Muscle layer of duodenum (tissue), 2 donors: ENCODE measurements around the gene FMNL2.

ENCODE experiments used
- H3K27ac ChIP-seq: one replicate; pipeline ENCODE4 v1.7.0; 2013; ENCODE audit warnings: mild to moderate bottlenecking, low read length
- H3K27me3 ChIP-seq: one replicate; pipeline ENCODE4 v1.7.0; 2013; ENCODE audit warnings: low read depth, mild to moderate bottlenecking, control low read depth, low read length
- H3K36me3 ChIP-seq, 2 donors: one replicate each; pipeline ENCODE4 v1.7.0; 2013; ENCODE audit warnings: low read length in 2 of 2, control low read depth in 1 of 2, mild to moderate bottlenecking in 1 of 2; ENCODE audit not compliant: insufficient read depth in 2 of 2, control insufficient read depth in 1 of 2
- H3K4me1 ChIP-seq, 2 donors: one replicate each; pipeline ENCODE4 v1.7.0; 2013; ENCODE audit warnings: low read length in 2 of 2, mild to moderate bottlenecking in 2 of 2, control low read depth in 1 of 2, moderate library complexity in 1 of 2; ENCODE audit not compliant: insufficient read depth in 2 of 2, control insufficient read depth in 1 of 2
- H3K4me3 ChIP-seq, 2 donors: one replicate each; pipeline ENCODE4 v1.7.0; 2013; ENCODE audit warnings: low read length in 2 of 2, low read depth in 1 of 2, mild to moderate bottlenecking in 1 of 2
- H3K9me3 ChIP-seq, 2 donors: one replicate each; pipeline ENCODE4 v1.7.0; 2013; ENCODE audit warnings: low read length in 2 of 2, control low read depth in 1 of 2, mild to moderate bottlenecking in 1 of 2; ENCODE audit not compliant: control insufficient read depth in 1 of 2
- donor health status: healthy.

Gene FMNL2

GRCh38 chr2:152335016-152335725 lies at the start of gene FMNL2:
FMNL2 (plus strand) TSS chr2:152335174.
- Histone ChIP-seq H3K4me3 (peak within 1 kb of the TSS; percentile 68 to 97), H3K4me1 (peaks cover 0 to 16% of the 10 kb centered on the region in 2 donors), H3K27me3 (no peaks in the 10 kb centered on the region)

GRCh38 chr2:152292991-152293390 lies 42.0 kb upstream of the FMNL2 start:
- H3K9me3 ChIP-seq, result no peaks in the 10 kb centered on the region
- H3K4me3 ChIP-seq, result no peak overlapping the region
- H3K27ac ChIP-seq, result no peak overlapping the region
- H3K27me3 ChIP-seq, result no peaks in the 10 kb centered on the region
- no peaks in the 10 kb centered on the region for H3K4me1 ChIP-seq
- H3K36me3 ChIP-seq, result no peaks in the 10 kb centered on the region

More at GRCh38 chr2:152335016-152335725, at the start of gene FMNL2:
- Histone ChIP-seq H3K9me3 (no peaks in the 10 kb centered on the region), H3K27ac (peak within 1 kb of the TSS; percentile 65), H3K36me3 (no peaks in the 10 kb centered on the region)

- H3K27me3 ChIP-seq, result no peaks in the 10 kb centered on the region
- no peak overlapping the region for H3K4me3 ChIP-seq
- no peaks in the 10 kb centered on the region for H3K36me3 ChIP-seq
- H3K27ac ChIP-seq, result no peak overlapping the region
- H3K4me1 ChIP-seq, result no peaks in the 10 kb centered on the region
- no peaks in the 10 kb centered on the region for H3K9me3 ChIP-seq
Observed at GRCh38 chr2:152297715-152298114, 37.3 kb upstream of the FMNL2 start.

GRCh38 chr2:152298754-152299153 lies 36.2 kb upstream of the FMNL2 start:
- Histone ChIP-seq H3K9me3 (no peaks in the 10 kb centered on the region), H3K27me3 (no peaks in the 10 kb centered on the region), H3K36me3 (no peaks in the 10 kb centered on the region), H3K4me1 (no peaks in the 10 kb centered on the region), H3K27ac (no peak overlapping the region), H3K4me3 (no peak overlapping the region)

GRCh38 chr2:152301131-152301530 lies 33.8 kb upstream of the FMNL2 start:
- no peaks in the 10 kb centered on the region for H3K4me1 ChIP-seq
- no peak overlapping the region for H3K27ac ChIP-seq
- no peaks in the 10 kb centered on the region for H3K9me3 ChIP-seq
- H3K36me3 ChIP-seq, result no peaks in the 10 kb centered on the region
- H3K27me3 ChIP-seq, result no peaks in the 10 kb centered on the region
- no peak overlapping the region for H3K4me3 ChIP-seq

GRCh38 chr2:152303951-152304350 lies 31.0 kb upstream of the FMNL2 start:
- no peaks in the 10 kb centered on the region for H3K4me1 ChIP-seq
- H3K36me3 ChIP-seq, result no peaks in the 10 kb centered on the region

GRCh38 chr2:152304836-152305235 lies 30.1 kb upstream of the FMNL2 start:
- Histone ChIP-seq H3K27ac (no peak overlapping the region), H3K4me3 (no peak overlapping the region), H3K27me3 (no peaks in the 10 kb centered on the region), H3K9me3 (no peaks in the 10 kb centered on the region), H3K36me3 (no peaks in the 10 kb centered on the region), H3K4me1 (no peaks in the 10 kb centered on the region)

More at GRCh38 chr2:152303951-152304350, 31.0 kb upstream of the FMNL2 start:
- H3K27ac ChIP-seq, result no peak overlapping the region
- no peak overlapping the region for H3K4me3 ChIP-seq
- H3K27me3 ChIP-seq, result no peaks in the 10 kb centered on the region
- no peaks in the 10 kb centered on the region for H3K9me3 ChIP-seq

- no peaks in the 10 kb centered on the region for H3K27me3 ChIP-seq
- H3K27ac ChIP-seq, result no peak overlapping the region
- no peaks in the 10 kb centered on the region for H3K4me1 ChIP-seq
- H3K36me3 ChIP-seq, result no peaks in the 10 kb centered on the region
- no peaks in the 10 kb centered on the region for H3K9me3 ChIP-seq
- H3K4me3 ChIP-seq, result no peak overlapping the region
Observed at GRCh38 chr2:152307863-152308262, 27.1 kb upstream of the FMNL2 start.

GRCh38 chr2:152309352-152310214 lies 25.4 kb upstream of the FMNL2 start:
- Histone ChIP-seq H3K9me3 (peaks cover 0 to 3% of the 10 kb centered on the region in 2 donors), H3K27ac (no peak overlapping the region), H3K4me1 (no peaks in the 10 kb centered on the region), H3K27me3 (no peaks in the 10 kb centered on the region), H3K4me3 (no peak overlapping the region), H3K36me3 (no peaks in the 10 kb centered on the region)

GRCh38 chr2:152319822-152320570 lies 15.0 kb upstream of the FMNL2 start:
- Histone ChIP-seq H3K27me3 (no peaks in the 10 kb centered on the region), H3K36me3 (no peaks in the 10 kb centered on the region), H3K27ac (no peak overlapping the region), H3K4me3 (no peak overlapping the region), H3K4me1 (no peaks in the 10 kb centered on the region), H3K9me3 (peaks cover 0 to 2% of the 10 kb centered on the region in 2 donors)

- Histone ChIP-seq H3K4me1 (no peaks in the 10 kb centered on the region), H3K4me3 (no peak overlapping the region), H3K9me3 (no peaks in the 10 kb centered on the region), H3K27ac (no peak overlapping the region), H3K27me3 (no peaks in the 10 kb centered on the region), H3K36me3 (no peaks in the 10 kb centered on the region)
Observed at GRCh38 chr2:152320814-152321213, 14.2 kb upstream of the FMNL2 start.
